ENCODE measurements around the gene PRRC2C. TPM values are rescaled to one million over a fixed set of nuclear protein-coding genes. Genes with fewer than 3 reads are reported as not detected.

The PRRC2C gene
- total RNA-seq, result 30.3 and 43.4 TPM in 2 replicates

GRCh38 chr1:171485375-171486047 is at the start of gene PRRC2C:
PRRC2C (plus strand) TSS chr1:171485530; CDS start chr1:171512089, 26,559 bp downstream.

GRCh38 chr1:171622152-171622462 is 136.8 kb downstream of the PRRC2C start, which contains the start of gene MYOCOS:
MYOCOS (plus strand) TSS chr1:171622243; CDS start chr1:171623884, 1,641 bp downstream.

Other genes with a start within 250 kb of the PRRC2C start
- 4.4 and 25.3 TPM in 2 replicates for gene FMO1, start 237.0 kb upstream of the PRRC2C start, total RNA-seq
- gene FMO4, start 171.3 kb upstream of the PRRC2C start, total RNA-seq, result 5.3 and 7.4 TPM in 2 replicates
- not detected in 2 replicates for gene MYOCOS, start 136.7 kb downstream of the PRRC2C start, total RNA-seq
- gene MYOC, start 167.2 kb downstream of the PRRC2C start, total RNA-seq, result 0.82 TPM in 1 of 2 replicates, not detected in the other